ENCODE results near the gene SLC44A5. TPM values are rescaled to one million over a fixed set of nuclear protein-coding genes. Genes with fewer than 3 reads are reported as not detected.
A peak's percentile ranks its signal among the peaks of the same experiment; 100 is the strongest.

SLC44A5 gene
- total RNA-seq, 4 donors from 2014 or later = 0.25 to 0.37 (median 0.34) TPM

DNA sequence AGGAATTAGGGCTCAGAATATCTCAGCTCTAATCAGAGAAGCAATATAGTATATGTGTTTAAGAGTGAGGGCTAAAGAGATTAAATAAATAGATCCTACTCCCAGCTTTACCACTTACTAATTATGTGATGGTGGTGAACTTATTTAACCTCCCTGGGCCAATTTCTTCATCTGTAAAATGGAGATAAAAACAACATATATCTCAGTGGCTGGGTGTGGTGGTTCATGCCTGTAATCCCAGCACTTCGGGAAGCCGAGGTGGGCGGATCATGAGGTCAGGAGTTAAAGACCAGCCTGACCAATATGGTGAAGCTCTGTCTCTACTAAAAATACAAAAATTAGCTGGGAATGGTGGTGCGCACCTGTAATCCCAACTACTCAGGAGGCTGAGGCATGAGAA is 135.2 kb downstream of the SLC44A5 start:
- ATAC-seq (ENCODE audit: low FRiP score) (no peak), DNase-seq (ENCODE audit: low spot score) (no peak)
- TF ChIP-seq, protein P1, sequence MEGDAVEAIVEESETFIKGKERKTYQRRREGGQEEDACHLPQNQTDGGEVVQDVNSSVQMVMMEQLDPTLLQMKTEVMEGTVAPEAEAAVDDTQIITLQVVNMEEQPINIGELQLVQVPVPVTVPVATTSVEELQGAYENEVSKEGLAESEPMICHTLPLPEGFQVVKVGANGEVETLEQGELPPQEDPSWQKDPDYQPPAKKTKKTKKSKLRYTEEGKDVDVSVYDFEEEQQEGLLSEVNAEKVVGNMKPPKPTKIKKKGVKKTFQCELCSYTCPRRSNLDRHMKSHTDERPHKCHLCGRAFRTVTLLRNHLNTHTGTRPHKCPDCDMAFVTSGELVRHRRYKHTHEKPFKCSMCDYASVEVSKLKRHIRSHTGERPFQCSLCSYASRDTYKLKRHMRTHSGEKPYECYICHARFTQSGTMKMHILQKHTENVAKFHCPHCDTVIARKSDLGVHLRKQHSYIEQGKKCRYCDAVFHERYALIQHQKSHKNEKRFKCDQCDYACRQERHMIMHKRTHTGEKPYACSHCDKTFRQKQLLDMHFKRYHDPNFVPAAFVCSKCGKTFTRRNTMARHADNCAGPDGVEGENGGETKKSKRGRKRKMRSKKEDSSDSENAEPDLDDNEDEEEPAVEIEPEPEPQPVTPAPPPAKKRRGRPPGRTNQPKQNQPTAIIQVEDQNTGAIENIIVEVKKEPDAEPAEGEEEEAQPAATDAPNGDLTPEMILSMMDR (IDR thresholded peaks at IDR 0.05) = no peak

DNA sequence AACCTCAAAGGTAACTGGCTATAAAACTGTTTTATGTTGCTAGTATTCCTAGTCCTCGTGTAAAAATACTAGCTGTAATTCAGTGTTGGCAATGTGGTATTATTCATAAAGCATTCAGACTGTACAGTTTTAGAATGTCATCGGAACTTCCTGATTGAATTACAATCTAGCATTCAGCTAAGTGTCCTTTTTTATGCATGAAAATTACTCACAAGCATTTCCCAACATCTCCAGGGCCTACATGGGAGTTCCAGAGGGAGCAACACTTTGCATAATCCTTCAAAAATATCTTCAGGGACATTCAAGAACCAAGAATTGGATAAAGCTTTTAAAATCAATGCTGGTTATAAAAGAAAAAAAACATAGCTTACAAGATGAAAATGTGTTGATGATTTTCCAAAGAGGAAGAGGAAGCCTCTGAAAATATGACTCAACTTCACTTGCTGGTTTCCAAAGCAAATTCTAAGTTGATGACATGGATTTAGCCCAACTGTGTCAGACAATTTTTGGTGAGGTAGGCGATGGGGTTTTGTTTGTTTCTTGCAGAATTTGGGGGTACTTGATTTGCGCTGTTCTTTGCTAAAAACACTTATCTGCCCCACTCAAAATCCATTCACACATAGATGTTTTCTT is 137.8 kb downstream of the SLC44A5 start:
- ATAC-seq (ENCODE audit: low FRiP score) (no peak), DNase-seq (ENCODE audit: low spot score) (no peak)
- TF ChIP-seq, protein P1 (IDR thresholded peaks at IDR 0.05) = no peak

DNA sequence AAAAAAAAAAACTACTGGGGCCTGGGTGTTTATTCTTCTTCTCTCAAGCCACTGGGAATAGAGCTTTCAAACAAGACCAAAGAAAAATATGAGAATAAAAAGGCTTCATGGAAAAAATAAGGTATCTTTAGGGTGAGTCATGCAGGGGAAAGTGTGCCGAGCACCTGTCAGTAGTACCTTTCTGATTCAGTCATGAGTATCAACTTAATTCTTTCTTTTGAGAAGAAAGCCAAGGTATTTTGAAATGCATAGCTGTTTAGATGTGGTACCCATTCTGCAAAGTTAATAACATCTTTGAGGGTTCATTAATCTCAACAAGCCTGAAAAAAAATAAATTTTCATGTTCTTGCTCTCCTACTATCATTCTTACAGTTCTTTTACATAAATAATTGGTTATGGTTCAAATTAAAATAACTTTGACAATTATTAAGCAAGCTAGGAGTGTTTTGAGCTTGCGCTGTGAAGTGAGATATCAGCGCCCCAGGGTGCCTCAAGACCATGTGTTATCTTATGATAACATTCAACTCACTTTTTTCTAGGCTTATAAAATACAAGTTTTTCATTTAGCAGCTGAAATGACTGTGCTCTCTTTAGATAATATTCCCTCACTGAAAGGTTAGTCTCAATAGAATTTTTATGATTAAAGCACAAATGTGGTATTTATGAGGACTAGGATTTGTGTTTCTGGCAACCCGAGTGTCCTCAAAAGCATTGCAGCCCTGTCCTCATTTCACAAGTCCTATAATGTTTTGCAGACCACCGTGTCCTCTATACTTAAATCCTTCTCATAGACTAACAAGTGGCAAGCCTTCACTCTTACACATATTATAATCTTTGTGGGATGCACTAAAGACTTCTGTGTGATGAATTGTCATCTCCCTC is 138.6 kb downstream of the SLC44A5 start:
- TF ChIP-seq, protein P1 (IDR thresholded peaks at IDR 0.05) = no peak
- DNase-seq (ENCODE audit: low spot score) (no peak), ATAC-seq (ENCODE audit: low FRiP score) (peak; percentile 51)

DNA sequence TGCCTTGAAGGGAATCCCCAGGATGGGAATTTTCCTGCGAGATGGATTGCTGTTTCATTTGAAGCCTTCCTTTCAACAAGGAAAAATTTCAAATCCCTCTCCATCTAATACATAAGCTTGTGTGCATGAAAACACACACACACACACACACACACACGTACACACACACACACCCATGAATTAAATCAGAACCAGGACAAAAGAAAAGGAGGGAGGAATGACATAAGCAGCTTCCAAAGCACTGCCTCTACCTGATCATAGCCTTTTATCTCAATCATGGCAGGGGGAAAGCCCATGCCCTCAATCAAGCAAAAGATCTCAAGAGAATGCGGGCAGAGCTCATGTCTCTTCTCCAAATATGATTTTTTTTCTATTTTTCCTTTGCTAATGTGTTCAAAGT is 139.7 kb downstream of the SLC44A5 start:
- ATAC-seq (ENCODE audit: low FRiP score) (no peak), DNase-seq (ENCODE audit: low spot score) (no peak)
- TF ChIP-seq, protein P1 (IDR thresholded peaks at IDR 0.05) = no peak

DNA sequence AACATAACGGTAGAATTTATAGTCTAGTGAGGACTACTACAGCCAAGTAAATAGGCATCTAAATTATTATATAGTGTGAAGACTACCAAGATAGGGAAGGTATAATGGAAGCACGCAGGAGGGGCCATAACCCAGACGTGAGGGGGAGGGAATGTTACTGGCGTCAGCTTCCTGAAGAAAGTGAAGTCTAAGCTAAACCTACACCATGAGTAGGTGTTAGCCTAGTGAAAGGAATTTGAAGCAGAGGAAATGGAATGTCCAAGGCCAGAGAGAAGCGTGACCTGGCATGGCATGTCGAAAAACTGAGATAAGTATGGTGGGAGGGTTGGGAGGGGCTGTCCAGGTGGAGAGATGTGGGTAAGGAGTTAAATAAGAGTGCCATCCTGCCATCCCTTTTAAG is 140.5 kb downstream of the SLC44A5 start:
- TF ChIP-seq, protein P1 (IDR thresholded peaks at IDR 0.05) = no peak
- DNase-seq (ENCODE audit: low spot score) (no peak), ATAC-seq (ENCODE audit: low FRiP score) (no peak)

DNA sequence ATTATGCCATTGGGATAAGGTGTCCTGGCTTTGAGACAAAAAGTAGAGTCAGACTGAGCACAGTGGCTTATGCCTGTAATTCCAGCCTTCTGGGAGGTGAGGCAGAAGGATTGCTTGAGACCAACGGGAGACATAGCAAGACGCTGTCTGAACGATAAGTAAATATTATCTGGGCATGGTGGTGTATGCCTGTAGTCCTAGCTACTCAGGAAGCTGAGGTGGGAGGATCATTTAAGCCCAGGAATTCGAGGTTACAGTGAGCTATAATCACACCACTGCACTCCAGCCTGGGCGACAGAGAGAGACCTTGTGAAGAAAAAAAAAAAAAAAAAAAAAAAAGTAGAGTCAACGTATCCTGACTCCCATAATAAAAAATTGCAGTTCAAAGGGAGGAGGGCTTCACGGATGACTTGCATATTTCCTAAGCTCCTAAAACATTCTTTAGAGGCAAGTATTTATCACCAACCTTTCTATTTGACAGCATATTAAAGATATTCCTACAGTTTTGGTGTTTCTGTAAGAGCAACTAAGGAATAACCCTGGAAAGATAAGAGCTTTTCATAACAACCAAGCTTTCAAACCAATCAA is 141.2 kb downstream of the SLC44A5 start:
- ATAC-seq (ENCODE audit: low FRiP score) = no peak
- TF ChIP-seq, protein P1 (IDR thresholded peaks at IDR 0.05) = no peak
- no peak for DNase-seq (ENCODE audit: low spot score)

Data from omental fat pad (tissue), 4 donors.